ENCODE results near the gene UQCC3. TPM values are rescaled to one million over a fixed set of nuclear protein-coding genes. Genes with fewer than 3 reads are reported as not detected.
A peak's percentile ranks its signal among the peaks of the same experiment; 100 is the strongest.

The UQCC3 gene
- total and polyA plus RNA-seq, 9 of the 15 experiments (the other 6 are each of a cell fraction or from before 2014, with no cell fraction given) = 3.3 to 44.3 (median 8.0) TPM

DNA sequence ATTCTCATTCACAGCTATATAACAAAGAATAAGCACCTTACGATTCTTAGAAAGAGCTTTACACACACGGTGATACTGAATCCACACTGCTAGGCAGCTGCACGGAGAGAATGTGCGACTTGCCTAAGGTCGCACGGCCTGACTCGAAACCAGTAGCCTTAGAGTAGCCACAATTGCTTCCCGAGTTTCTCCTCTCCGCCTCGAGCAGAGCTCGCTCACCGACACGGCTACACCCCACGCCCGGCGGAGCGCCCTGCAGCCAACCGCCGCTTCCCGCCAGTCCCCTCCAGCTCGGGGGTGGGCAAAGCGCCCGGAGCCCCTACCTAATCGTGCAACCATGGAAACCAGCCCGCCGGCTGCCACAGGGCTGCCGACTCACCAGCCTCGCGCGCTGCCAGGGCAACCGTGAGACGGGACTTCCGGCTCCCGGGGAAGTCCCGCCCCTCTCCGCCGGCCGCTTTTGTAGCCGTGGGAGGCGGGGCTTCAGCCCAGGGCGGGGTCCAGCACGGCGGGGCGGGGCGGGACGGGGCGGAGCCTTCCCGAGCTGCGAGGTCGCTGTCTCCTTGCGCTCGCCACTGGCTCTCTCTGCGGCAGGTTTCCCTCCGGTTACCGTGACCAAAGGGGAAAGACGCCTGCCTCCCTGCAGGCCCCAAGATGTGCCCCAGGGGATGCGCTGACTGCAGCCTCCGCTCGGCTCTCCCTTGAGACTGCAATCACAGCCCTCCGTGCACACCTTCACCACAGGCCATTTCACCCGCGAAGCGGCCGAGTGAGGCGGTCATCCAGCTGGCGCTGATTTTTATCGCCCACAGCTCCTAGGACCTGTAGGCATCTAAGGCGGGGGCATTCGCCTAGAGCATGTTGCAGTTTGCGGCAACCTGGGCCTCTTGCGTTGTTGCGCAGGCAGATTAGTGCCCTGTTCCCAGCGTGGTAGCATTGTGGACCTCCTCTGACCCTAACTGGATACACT, 34.7 kb downstream of the UQCC3 start (continued):
- TF ChIP-seq, protein P1, sequence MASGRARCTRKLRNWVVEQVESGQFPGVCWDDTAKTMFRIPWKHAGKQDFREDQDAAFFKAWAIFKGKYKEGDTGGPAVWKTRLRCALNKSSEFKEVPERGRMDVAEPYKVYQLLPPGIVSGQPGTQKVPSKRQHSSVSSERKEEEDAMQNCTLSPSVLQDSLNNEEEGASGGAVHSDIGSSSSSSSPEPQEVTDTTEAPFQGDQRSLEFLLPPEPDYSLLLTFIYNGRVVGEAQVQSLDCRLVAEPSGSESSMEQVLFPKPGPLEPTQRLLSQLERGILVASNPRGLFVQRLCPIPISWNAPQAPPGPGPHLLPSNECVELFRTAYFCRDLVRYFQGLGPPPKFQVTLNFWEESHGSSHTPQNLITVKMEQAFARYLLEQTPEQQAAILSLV (tag; IDR thresholded peaks at IDR 0.05) = no peak
- TF ChIP-seq ZNF764 (CRISPR knock-in tag; IDR thresholded peaks at IDR 0.05; ENCODE audit: low read depth) (no peak), ZNF717 (CRISPR knock-in tag; IDR thresholded peaks at IDR 0.05) (peak; percentile 83; the same call in 1 of the 2 replicates), RBBP5 (IDR thresholded peaks at IDR 0.05; ENCODE audit: borderline replicate concordance, insufficient read depth, low read length, poor library complexity, severe bottlenecking) (peak; percentile 64), ZNF699 (CRISPR knock-in tag; IDR thresholded peaks at IDR 0.05; ENCODE audit: insufficient replicate concordance) (no peak), SMARCA4 (IDR thresholded peaks at IDR 0.05) (no peak), CBX3 (IDR thresholded peaks at IDR 0.05; ENCODE audit: borderline replicate concordance in 1 of 2, low read length in 2 of 2) (no peak), SOX6 (IDR thresholded peaks at IDR 0.05) (no peak), DNMT1 (IDR thresholded peaks at IDR 0.05) (no peak), POLR2AphosphoS2 (IDR thresholded peaks at IDR 0.05; ENCODE audit: low read length) (peak; percentile 98), SMARCB1 (IDR thresholded peaks at IDR 0.05; ENCODE audit: insufficient read length, low read depth) (no peak), ZNF384 (IDR thresholded peaks at IDR 0.05; ENCODE audit: low read depth, low read length) (no peak), CEBPB (tag; IDR thresholded peaks at IDR 0.05) (no peak), SRSF7 (optimal IDR thresholded peaks at IDR 0.05; ENCODE audit: low read depth, low read length) (no peak), ZBTB1 (CRISPR knock-in tag; IDR thresholded peaks at IDR 0.05; ENCODE audit: borderline replicate concordance, low read depth) (no peak), NELFE (IDR thresholded peaks at IDR 0.05; ENCODE audit: insufficient read depth, insufficient read length) (no peak), SAFB2 (IDR thresholded peaks at IDR 0.05; ENCODE audit: borderline replicate concordance, low read depth, low read length, severe bottlenecking) (no peak), RBM17 (IDR thresholded peaks at IDR 0.05; ENCODE audit: borderline replicate concordance, low read depth, low read length) (no peak)
- TF ChIP-seq, protein P2, sequence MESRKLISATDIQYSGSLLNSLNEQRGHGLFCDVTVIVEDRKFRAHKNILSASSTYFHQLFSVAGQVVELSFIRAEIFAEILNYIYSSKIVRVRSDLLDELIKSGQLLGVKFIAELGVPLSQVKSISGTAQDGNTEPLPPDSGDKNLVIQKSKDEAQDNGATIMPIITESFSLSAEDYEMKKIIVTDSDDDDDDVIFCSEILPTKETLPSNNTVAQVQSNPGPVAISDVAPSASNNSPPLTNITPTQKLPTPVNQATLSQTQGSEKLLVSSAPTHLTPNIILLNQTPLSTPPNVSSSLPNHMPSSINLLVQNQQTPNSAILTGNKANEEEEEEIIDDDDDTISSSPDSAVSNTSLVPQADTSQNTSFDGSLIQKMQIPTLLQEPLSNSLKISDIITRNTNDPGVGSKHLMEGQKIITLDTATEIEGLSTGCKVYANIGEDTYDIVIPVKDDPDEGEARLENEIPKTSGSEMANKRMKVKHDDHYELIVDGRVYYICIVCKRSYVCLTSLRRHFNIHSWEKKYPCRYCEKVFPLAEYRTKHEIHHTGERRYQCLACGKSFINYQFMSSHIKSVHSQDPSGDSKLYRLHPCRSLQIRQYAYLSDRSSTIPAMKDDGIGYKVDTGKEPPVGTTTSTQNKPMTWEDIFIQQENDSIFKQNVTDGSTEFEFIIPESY (CRISPR knock-in tag; IDR thresholded peaks at IDR 0.05) = no peak; the same call in 1 of the 2 replicates
- TF ChIP-seq, protein P3, sequence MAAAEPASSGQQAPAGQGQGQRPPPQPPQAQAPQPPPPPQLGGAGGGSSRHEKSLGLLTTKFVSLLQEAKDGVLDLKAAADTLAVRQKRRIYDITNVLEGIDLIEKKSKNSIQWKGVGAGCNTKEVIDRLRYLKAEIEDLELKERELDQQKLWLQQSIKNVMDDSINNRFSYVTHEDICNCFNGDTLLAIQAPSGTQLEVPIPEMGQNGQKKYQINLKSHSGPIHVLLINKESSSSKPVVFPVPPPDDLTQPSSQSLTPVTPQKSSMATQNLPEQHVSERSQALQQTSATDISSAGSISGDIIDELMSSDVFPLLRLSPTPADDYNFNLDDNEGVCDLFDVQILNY (CRISPR knock-in tag; IDR thresholded peaks at IDR 0.05) = peak; percentile 37; the same call in 1 of the 2 replicates
- TF ChIP-seq, protein P4, sequence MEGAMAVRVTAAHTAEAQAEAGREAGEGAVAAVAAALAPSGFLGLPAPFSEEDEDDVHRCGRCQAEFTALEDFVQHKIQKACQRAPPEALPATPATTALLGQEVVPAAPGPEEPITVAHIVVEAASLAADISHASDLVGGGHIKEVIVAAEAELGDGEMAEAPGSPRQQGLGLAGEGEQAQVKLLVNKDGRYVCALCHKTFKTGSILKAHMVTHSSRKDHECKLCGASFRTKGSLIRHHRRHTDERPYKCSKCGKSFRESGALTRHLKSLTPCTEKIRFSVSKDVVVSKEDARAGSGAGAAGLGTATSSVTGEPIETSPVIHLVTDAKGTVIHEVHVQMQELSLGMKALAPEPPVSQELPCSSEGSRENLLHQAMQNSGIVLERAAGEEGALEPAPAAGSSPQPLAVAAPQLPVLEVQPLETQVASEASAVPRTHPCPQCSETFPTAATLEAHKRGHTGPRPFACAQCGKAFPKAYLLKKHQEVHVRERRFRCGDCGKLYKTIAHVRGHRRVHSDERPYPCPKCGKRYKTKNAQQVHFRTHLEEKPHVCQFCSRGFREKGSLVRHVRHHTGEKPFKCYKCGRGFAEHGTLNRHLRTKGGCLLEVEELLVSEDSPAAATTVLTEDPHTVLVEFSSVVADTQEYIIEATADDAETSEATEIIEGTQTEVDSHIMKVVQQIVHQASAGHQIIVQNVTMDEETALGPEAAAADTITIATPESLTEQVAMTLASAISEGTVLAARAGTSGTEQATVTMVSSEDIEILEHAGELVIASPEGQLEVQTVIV (CRISPR knock-in tag; IDR thresholded peaks at IDR 0.05; ENCODE audit: borderline replicate concordance) = no peak
